ENCODE data around the gene NRN1.

The NRN1 gene

DNA sequence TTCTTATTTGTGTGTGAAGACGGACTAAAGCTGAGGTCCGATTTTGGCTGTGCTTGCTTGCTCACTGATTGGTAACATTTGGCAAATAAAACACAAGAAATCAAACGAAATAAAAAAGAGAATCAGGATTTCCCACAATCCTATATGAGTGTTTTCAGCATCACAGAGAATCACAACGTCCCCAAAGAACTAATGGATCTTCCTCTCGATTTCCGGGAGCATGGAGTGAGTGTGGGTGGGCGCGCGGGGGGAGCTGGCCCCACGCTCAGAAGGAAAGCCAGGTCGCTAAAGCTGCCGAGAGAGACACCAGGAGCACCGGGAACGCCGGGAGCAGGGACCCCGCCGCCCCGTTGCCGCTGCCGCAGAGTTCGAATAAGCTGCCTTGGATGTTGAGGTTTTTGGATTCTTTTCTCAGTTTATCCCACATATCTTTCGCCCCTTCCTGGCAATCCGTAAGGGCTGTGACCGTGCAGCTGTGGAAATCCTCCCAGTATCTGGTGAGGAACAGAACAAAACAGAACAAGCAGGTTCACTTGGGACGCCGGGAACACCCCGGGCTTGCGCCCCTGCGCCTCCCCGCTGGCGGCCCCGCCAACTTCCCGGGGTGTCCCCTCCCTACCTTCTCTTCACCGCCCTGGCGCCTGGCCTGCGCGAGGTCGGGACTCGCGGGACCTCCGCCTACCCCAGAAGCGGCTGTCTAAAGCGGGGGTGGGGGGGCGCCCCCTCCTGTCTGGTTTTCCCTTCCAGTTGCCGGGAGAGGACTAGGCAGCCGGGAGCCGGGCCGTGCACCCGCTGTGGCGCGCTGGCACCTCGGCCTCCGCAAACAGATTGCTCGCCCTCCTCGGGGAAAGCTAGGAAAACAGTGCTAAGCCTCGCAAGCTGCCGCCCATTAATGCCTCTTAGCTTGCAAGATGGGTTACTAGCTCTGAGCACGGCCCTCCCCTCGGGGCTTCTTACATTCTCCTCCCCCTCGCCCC is 7.7 kb downstream of the NRN1 start:
- TF ChIP-seq JUND (IDR thresholded peaks at IDR 0.05; ENCODE audit: low read depth), result no peak
- no peak for DNase-seq (ENCODE audit: low read depth in 1 of 2, low spot score in 1 of 2)
- in situ Hi-C loops (cut with HindIII; ENCODE audit: low pct_unique_long_range_greater_than_20kb, low sequenced_read_pairs), result no loop called here

DNA sequence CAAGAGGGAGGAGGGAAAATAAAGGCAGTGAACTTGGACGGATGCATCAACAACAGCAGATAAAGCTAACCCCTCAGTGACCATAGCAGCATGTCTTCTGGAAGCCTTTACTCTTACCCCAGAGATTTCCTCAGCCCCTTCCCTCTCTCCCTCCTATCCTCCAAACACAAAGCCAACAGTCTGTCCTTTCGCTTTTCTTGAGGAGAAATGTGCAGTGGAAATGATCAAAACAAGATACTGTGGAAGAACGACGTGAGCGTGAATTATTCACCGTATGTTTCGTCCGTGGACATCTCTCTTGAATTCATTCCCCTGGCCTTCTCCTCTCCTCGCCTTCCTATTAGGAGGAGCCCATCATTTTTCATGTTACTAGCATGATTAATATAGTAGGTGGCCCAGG is 8.5 kb downstream of the NRN1 start:
- TF ChIP-seq JUND (IDR thresholded peaks at IDR 0.05; ENCODE audit: low read depth), result no peak
- in situ Hi-C loops (cut with HindIII; ENCODE audit: low pct_unique_long_range_greater_than_20kb, low sequenced_read_pairs), result no loop called here
- no peak for DNase-seq (ENCODE audit: low read depth in 1 of 2, low spot score in 1 of 2)

DNA sequence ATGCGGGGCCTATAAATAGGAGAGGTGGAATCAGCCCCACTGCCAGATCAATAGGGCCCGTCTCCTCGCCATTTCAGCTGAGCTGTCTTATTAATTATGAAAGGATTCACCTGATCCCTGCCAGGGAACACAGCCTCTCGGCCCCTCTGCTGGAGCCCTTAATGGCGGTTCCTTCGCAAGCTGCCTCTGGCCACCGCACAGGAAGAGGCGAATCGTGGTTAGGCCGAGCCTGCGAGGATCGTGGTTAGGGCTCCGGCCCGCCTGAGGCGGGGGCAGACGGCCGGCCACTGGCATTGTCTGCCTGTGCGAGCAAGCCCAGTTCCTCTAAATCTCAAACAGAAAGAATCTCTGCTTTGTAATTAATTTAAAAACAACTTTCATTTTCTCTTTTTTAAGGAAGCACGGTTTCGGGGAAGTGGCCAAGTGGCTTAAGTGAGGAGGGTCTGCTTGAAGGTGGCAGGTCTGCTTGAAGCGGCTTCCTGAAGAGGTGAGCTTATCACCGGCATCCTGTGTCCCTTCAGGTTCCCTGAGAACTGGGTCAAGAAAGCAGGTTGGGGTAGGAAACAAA is 9.2 kb downstream of the NRN1 start:
- TF ChIP-seq JUND (IDR thresholded peaks at IDR 0.05; ENCODE audit: low read depth), result no peak
- peak in 1 of 2 experiments; percentile 64 for DNase-seq (ENCODE audit: low read depth in 1 of 2, low spot score in 1 of 2)
- in situ Hi-C loops (cut with HindIII; ENCODE audit: low pct_unique_long_range_greater_than_20kb, low sequenced_read_pairs), result no loop called here

DNA sequence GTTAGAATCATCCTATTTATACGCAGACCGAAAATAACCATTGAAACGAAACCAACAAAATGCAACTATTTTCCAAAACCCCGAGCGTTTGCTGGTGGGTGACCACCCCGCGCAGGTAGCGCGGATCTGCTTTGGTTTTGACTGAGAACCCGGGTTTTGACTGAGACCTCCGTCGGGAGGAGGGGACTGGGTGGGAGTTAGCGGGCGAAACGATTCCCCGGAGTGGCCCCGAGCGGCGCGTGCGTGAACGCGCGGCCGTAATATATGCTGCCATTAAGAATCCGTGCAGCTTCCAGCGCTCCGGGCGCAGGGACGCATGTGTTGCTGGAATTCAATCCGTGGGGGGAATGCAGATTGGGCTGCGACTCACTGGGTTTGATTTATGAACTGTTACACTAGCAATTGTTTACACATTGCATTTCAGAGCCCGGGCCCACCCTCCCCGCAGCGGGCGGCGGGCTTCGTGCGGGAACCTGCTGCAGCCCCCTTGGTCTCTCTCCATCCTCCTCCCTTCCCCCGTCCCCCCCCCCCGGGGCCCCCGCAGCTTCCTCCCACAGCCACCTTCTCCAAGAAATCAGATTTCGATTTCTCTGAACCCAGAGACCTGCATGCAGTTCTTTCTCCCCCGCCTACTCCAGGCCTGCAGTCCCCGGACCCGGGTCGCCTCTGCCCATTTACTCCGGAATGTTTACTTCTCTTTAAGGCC is 9.9 kb downstream of the NRN1 start:
- DNase-seq (ENCODE audit: low read depth in 1 of 2, low spot score in 1 of 2), result no peak
- TF ChIP-seq JUND (IDR thresholded peaks at IDR 0.05; ENCODE audit: low read depth), result no peak
- in situ Hi-C loops (cut with HindIII; ENCODE audit: low pct_unique_long_range_greater_than_20kb, low sequenced_read_pairs), result no loop called here

DNA sequence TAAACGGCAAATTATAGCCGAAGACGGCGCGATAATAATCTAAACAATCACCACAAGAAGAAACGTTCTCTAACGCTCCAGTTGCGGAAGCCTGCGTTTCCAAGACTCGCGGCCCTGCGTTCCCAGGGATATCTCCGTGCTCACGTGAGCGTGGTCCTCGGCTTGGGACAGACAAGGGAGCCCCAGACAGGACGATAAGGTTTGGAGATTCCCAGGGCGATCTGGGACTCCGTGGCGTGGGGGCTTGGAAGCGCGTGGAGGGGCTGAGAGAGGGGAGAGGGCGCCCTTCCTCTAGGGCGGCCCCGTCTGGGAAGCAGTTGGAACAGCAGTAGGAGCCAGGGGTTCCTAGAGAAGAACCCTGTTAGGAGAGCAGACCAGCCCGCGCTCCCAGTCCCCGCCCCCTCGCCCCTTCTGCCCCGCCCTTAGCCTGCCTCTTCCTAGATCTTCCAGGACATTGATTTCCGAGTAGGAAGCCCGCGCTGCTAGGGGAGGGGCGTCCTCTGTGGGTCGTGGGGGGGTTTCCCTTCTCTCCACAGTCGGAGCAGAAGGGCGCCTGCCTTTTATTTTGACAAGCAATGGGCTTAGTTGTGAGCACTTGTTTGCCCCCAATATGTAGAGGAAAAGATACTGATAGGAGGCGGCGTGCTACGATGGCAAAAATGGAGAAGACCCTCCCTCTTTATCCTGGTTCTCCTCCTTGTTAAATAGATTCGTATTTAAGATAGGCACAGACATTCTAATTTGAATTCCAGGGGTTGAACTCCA is 10.6 kb downstream of the NRN1 start:
- no peak for TF ChIP-seq JUND (IDR thresholded peaks at IDR 0.05; ENCODE audit: low read depth)
- in situ Hi-C loops (cut with HindIII; ENCODE audit: low pct_unique_long_range_greater_than_20kb, low sequenced_read_pairs), result no loop called here
- DNase-seq (ENCODE audit: low read depth in 1 of 2, low spot score in 1 of 2), result no peak

DNA sequence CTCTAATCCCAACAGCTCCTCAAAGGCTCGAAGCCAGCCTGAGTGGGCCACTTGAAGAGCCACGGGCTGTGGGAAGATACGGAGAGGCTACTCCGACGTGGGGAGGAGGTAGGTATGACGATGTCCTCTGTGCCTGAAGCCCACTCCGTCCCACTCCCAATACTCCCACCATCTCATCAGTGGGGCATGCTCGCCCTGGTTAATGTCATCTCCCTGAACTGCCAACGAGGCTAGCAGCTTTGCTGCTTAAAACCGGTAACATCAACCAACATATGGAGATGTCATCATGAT is 11.1 kb downstream of the NRN1 start:
- in situ Hi-C loops (cut with HindIII; ENCODE audit: low pct_unique_long_range_greater_than_20kb, low sequenced_read_pairs), result no loop called here
- TF ChIP-seq JUND (IDR thresholded peaks at IDR 0.05; ENCODE audit: low read depth), result no peak
- DNase-seq (ENCODE audit: low read depth in 1 of 2, low spot score in 1 of 2), result no peak

DNA sequence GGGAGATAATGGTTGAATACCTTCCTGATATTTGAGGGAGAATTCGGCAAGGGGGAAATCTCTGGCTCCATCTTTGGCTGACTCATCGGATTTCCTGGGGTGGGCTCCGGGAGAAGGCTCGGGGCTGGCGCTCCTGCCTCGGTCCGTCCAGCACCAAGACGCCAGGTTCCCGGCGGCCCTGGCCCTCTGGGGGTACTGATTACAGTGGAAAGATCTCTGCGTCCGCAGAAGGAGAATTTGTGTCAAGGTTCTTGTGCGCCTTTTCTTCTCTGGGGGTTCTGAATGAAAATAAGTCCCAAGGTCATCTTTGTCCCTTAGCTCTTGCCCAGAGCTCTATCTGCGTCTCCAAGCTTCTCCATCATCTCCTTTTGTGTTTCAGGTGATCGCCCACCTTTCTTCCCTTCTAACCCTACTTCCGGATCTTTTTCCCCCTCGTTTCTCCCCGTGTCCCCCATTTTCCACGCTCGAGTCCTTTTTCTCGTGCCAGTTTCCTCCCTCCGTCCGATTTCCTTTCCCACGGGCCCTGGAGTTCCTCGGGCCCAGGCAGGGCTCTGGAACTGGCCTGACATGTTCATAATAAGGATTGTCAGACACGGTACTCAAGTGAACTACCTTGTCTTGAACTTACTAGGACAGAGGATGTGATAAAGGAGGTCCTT is 11.6 kb downstream of the NRN1 start:
- DNase-seq (ENCODE audit: low read depth in 1 of 2, low spot score in 1 of 2), result no peak
- no peak for TF ChIP-seq JUND (IDR thresholded peaks at IDR 0.05; ENCODE audit: low read depth)
- in situ Hi-C loops (cut with HindIII; ENCODE audit: low pct_unique_long_range_greater_than_20kb, low sequenced_read_pairs), result no loop called here

DNA sequence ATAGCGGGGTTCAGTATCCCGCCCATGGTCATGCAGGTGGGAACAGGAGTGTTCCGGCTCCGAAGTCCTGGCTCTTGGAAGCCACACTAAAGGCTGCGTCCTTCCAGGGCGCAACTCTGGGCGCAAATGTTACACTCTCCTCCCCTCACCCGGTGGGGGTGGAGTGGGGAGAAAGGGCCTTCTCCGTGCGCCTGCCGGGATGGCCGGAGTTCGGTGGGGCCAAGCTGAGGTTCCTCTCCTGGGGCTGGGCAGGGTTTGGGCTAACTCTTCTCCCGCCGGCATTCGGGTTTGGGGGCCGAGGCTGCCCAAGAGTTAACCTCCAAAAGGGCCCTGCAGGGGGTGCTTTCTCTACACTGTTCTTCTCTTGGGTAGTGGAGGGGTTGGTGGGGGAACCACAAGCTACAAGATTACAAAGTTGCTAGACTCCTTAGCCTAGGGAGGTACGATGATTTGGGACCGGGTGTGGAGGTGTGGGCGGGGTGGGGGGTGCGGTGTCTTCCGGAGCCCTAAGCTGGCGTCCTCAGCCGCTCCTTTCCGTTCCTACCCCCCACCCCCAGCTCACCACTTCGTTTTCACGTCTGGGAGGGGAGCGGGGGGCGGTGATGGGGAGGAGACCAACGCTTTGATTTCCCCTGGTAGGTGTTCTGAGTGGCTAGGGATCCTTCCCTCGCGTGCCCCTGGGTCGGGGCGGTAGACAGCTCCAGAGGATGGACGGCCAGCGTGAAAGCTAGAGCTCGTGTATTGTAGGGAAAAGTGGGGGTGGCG is 12.3 kb downstream of the NRN1 start:
- in situ Hi-C loops (cut with HindIII; ENCODE audit: low pct_unique_long_range_greater_than_20kb, low sequenced_read_pairs), result no loop called here
- DNase-seq (ENCODE audit: low read depth in 1 of 2, low spot score in 1 of 2), result no peak

DNA sequence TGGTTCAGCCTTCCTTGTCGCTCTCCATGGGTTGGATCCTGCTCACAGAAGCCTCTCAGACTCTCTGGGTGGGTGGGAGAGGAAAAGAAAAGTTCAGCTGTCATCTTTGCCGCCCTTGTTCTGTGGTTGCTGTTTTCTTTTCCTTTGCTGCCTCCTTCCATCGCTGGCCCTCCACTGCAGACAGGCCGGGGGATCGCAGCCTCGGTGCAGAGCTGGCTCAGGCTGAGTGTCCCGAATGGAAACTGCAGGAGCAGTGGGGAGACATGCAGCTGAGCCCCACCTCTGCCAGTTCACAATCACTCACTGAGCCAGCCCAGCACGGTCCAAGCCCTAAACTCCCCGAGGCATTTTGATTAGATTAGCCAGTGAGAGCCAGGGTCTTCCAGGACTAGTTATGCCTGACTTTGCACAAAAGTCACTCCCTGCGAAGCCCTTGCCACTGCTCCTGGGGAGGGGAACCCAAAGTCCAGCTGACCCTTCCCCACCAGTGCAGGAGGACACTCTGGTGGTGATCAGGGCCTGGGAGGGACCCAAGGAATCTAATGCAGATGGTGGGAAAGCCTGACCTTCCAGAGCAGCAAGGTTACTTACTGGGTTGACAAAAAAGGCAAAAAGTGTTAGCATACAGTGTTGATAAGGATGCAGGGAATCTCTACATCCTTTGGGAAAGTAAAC is 14.0 kb downstream of the NRN1 start:
- in situ Hi-C loops (cut with HindIII; ENCODE audit: low pct_unique_long_range_greater_than_20kb, low sequenced_read_pairs), result no loop called here
- no peak for DNase-seq (ENCODE audit: low read depth in 1 of 2, low spot score in 1 of 2)
- no peak for TF ChIP-seq JUND (IDR thresholded peaks at IDR 0.05; ENCODE audit: low read depth)

More for the DNA sequence above, 12.3 kb downstream of the NRN1 start:
- TF ChIP-seq JUND (IDR thresholded peaks at IDR 0.05; ENCODE audit: low read depth), result no peak

DNA sequence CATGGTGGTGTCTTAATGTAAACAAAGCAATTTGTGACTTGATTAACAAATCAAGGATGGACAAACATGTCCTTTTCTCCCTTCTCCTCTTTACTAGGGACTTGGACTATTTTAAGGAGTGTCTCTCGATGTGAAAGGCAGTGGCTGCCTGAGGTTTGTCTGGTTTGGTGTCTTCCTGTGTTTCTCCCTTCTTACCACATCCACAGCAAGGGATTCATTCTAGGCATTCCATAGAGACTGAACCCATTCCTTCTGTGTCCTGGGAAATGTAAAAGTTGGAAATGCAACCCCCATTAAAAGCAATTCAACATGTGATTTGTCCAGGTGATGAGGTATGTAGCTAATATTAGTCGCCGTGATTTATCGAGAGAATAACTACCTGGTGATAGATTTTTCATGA is 15.9 kb downstream of the NRN1 start:
- DNase-seq (ENCODE audit: low read depth in 1 of 2, low spot score in 1 of 2), result no peak
- no peak for TF ChIP-seq JUND (IDR thresholded peaks at IDR 0.05; ENCODE audit: low read depth)
- in situ Hi-C loops (cut with HindIII; ENCODE audit: low pct_unique_long_range_greater_than_20kb, low sequenced_read_pairs), result no loop called here

DNA sequence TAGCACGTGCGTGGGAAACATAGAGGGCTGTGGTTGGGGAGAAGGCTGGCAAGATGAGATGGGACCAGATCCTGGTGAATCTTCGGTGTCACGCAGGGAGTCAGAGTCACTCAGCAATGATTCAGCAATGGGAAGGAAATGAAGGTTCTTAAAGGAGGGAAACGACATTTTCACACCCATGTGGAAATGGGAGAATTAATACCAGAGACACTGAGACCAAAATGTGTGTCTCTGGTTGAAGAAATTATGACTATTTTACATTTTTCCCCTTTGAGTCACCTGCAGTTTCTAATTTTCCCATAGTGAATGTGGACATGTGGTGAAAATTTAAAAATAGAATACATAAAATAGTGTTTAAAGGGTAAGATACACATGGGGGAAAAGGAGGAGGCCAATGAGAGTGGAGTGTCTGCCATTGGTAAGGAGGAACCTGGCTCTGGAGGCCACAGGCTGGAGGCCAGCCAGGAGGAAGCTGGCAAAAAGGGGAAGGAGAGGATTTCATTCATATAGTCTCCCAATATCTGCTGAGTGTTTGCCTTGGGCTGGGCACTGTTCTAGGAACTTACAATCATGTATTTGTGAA is 17.5 kb downstream of the NRN1 start:
- in situ Hi-C loops (cut with HindIII; ENCODE audit: low pct_unique_long_range_greater_than_20kb, low sequenced_read_pairs), result no loop called here
- TF ChIP-seq JUND (IDR thresholded peaks at IDR 0.05; ENCODE audit: low read depth), result no peak
- DNase-seq (ENCODE audit: low read depth in 1 of 2, low spot score in 1 of 2), result no peak
